K562 (cell line): Measurements from ENCODE around the gene MEFV.

Experiments used
- ATF7 ChIP-seq: fragments of 450-650 bp; IDR thresholded peaks from 2 replicates; pipeline ENCODE4 v1.7.1; 2014; ENCODE audit warnings: mild to moderate bottlenecking, moderate library complexity
- CAMTA2 ChIP-seq: fragments of 250-450 bp; sonication (Bioruptor Pico); conservative IDR thresholded peaks from 2 replicates; pipeline ENCODE4 v1.5.1; 2022
- CBX2 ChIP-seq: fragments of 200-600 bp; sonication (generic); IDR thresholded peaks from one replicate; pipeline ENCODE4 v1.6.1; 2012; ENCODE audit warnings: mild to moderate bottlenecking, low read length, inconsistent platforms; ENCODE audit not compliant: insufficient read depth, poor library complexity, severe bottlenecking
- ETV6 ChIP-seq, 3 experiments: fragments of 150-350 bp in 1 of 3; sonication (generic) in 1 of 3; formaldehyde crosslinking in 1 of 3; IDR thresholded peaks; 2 replicates each; pipeline versions ENCODE4 v1.6.1 to v1.8.0; 2014 to 2022; ENCODE audit warnings: borderline replicate concordance in 2 of 3, low read depth in 2 of 3, antibody characterized with exemption in 1 of 3, low read length in 1 of 3, mild to moderate bottlenecking in 1 of 3, missing genetic modification reagents in 1 of 3
- GATA2 ChIP-seq: sonication (generic); formaldehyde crosslinking; IDR thresholded peaks from 2 replicates; pipeline ENCODE4 v1.4.0; 2020; ENCODE audit warnings: mild to moderate bottlenecking, missing genetic modification reagents
- SP2 ChIP-seq: IDR thresholded peaks from 2 replicates; pipeline ENCODE4 v1.6.1; 2011; ENCODE audit warnings: mild to moderate bottlenecking, low read depth, low read length, moderate library complexity; ENCODE audit not compliant: poor library complexity, severe bottlenecking; ENCODE audit errors: extremely low read depth
- TF ChIP-seq, protein P1 (sequence below): sonication (generic); formaldehyde crosslinking; IDR thresholded peaks from 2 replicates; pipeline ENCODE4 v1.8.0; 2023; ENCODE audit warnings: mild to moderate bottlenecking, missing genetic modification reagents

- TF ChIP-seq CAMTA2 (no peak), CBX2 (no peak), SP2 (no peak), ATF7 (no peak), GATA2 (CRISPR knock-in tag) (no peak), ETV6 (IDR thresholded peaks at IDR 0.05; ENCODE audit: borderline replicate concordance in 1 of 2, low read depth in 2 of 2, low read length in 1 of 2) (no peak), ETV6 (CRISPR knock-in tag; IDR thresholded peaks at IDR 0.05; ENCODE audit: borderline replicate concordance) (no peak)
- TF ChIP-seq, protein P1, sequence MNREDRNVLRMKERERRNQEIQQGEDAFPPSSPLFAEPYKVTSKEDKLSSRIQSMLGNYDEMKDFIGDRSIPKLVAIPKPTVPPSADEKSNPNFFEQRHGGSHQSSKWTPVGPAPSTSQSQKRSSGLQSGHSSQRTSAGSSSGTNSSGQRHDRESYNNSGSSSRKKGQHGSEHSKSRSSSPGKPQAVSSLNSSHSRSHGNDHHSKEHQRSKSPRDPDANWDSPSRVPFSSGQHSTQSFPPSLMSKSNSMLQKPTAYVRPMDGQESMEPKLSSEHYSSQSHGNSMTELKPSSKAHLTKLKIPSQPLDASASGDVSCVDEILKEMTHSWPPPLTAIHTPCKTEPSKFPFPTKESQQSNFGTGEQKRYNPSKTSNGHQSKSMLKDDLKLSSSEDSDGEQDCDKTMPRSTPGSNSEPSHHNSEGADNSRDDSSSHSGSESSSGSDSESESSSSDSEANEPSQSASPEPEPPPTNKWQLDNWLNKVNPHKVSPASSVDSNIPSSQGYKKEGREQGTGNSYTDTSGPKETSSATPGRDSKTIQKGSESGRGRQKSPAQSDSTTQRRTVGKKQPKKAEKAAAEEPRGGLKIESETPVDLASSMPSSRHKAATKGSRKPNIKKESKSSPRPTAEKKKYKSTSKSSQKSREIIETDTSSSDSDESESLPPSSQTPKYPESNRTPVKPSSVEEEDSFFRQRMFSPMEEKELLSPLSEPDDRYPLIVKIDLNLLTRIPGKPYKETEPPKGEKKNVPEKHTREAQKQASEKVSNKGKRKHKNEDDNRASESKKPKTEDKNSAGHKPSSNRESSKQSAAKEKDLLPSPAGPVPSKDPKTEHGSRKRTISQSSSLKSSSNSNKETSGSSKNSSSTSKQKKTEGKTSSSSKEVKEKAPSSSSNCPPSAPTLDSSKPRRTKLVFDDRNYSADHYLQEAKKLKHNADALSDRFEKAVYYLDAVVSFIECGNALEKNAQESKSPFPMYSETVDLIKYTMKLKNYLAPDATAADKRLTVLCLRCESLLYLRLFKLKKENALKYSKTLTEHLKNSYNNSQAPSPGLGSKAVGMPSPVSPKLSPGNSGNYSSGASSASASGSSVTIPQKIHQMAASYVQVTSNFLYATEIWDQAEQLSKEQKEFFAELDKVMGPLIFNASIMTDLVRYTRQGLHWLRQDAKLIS (CRISPR knock-in tag) = no peak
These were observed 21.9 kb downstream of the MEFV start for GRCh38 chr16:3234543-3234856.
